IPS DF 6.9 (cell line): ENCODE measurements around the gene NRBP1.

ENCODE experiments used
- DNase-seq: peaks from one replicate; pipeline ENCODE4 v3.0.0-alpha.2; 2013; ENCODE audit warnings: low read depth, low spot score
- H3K27ac ChIP-seq: one replicate; pipeline ENCODE4 v1.5.1; 2013; ENCODE audit warnings: low read length, control low read depth
- H3K27me3 ChIP-seq: 2 replicates; pipeline ENCODE4 v1.6.1; 2013; ENCODE audit warnings: mild to moderate bottlenecking, low read length; ENCODE audit not compliant: control insufficient read depth, insufficient read depth
- H3K36me3 ChIP-seq: 2 replicates; pipeline ENCODE4 v1.6.1; 2013; ENCODE audit warnings: low read length; ENCODE audit not compliant: control insufficient read depth, insufficient read depth
- H3K4me1 ChIP-seq: 2 replicates; pipeline ENCODE4 v1.6.1; 2013; ENCODE audit warnings: low read length; ENCODE audit not compliant: control insufficient read depth, insufficient read depth
- H3K4me3 ChIP-seq: 2 replicates; pipeline ENCODE4 v1.5.1; 2013; ENCODE audit warnings: mild to moderate bottlenecking, low read length
- H3K9me3 ChIP-seq: 2 replicates; pipeline ENCODE4 v1.6.1; 2013; ENCODE audit warnings: low read length, inconsistent platforms; ENCODE audit not compliant: control insufficient read depth, insufficient read depth
- WGBS: extraction: QIAGEN DNeasy Blood & Tissue Kit; methylation state at CpG from one replicate; pipeline ENCODE4 v1.1.7; 2013; ENCODE audit warnings: mixed read lengths, missing lambda C conversion rate; ENCODE audit not compliant: insufficient read length, insufficient coverage; 5-methylcytosine and 5-hydroxymethylcytosine counted together

NRBP1 gene

GRCh38 chr2:27446057-27446456 lies 17.6 kb downstream of the NRBP1 start:
- Histone ChIP-seq H3K9me3 (no peaks in the 10 kb centered on the region), H3K27ac (no peak overlapping the region), H3K4me1 (0 out of 2 replicates have a peak, but pooled peaks cover 2% of the 10 kb centered on the region), H3K27me3 (no peaks in the 10 kb centered on the region), H3K36me3 (peaks cover 1% of the 10 kb centered on the region), H3K4me3 (no peak overlapping the region)
- no peak for DNase-seq
- WGBS, result no CpG with 5 or more reads among the region's 3 CpGs

DNA sequence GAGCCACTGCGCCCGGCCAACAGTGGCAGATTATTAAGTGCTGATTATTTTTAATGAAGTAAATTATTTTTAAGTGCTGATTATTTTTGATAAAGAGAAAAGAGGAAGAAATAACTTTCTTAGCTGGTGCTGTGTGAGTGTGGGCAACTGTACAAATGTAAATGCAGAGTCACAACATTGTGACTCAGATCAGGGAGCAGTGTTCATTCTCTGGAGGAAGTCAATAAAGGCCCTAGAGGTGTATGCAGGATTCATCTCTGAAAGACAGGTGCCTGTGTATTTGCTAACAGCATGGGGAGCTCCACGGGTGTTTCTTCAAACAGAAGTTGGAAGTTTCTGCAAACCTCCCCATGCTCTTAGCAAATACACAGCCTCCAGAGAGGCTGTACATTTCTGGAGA lies 19.9 kb downstream of the NRBP1 start:
- no CpG with 5 or more reads among the region's 3 CpGs for WGBS
- no peak for DNase-seq
- Histone ChIP-seq H3K9me3 (no peaks in the 10 kb centered on the region), H3K36me3 (no peaks in the 10 kb centered on the region; the same call in none of the 2 replicates), H3K4me1 (no peaks in the 10 kb centered on the region), H3K27ac (no peak overlapping the region), H3K27me3 (no peaks in the 10 kb centered on the region), H3K4me3 (no peak overlapping the region)

DNA sequence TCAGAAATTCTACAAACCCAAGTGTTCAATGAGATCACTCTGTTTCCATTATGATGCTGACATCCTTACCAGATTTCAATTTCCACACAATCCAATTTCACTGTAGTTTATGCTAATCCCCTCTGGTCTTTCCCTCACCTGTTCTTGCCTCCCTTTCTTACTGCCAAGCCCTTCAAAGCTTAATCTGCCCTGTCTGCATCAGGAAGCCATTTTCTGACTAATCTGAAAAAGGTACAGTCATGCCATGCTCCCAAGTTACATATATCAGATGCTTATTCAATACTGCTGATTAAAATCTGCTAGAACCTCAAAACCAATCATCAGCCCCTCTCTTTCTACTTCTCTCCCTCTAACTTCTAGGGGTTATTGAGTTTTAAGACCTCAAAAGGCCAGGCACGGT lies 22.7 kb downstream of the NRBP1 start:
- no peaks in the 10 kb centered on the region for H3K36me3 ChIP-seq
- WGBS, result no CpG with 5 or more reads among the region's 1 CpG
- no peak overlapping the region for H3K27ac ChIP-seq
- H3K27me3 ChIP-seq, result no peaks in the 10 kb centered on the region
- H3K4me1 ChIP-seq, result no peaks in the 10 kb centered on the region
- no peaks in the 10 kb centered on the region for H3K9me3 ChIP-seq
- no peak overlapping the region for H3K4me3 ChIP-seq
- no peak for DNase-seq

DNA sequence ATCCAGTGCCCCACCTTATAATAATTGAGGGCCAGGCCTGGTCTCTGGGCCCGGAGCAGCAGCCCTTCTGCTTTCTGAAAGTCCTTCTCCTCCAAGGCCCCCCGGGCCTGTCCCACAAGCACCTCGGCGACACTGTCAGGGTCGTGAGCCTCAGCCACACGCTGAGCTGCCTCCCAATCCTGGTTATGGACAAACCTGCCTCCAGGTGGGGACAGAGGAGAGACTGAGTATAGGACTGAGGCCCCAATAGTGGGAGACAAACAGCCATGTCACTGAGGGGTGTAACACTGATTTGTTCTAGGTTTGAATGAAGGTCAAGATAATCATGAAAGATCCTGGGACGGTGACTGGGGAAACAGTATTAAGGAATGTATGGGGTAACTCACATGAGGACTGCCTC lies 25.5 kb downstream of the NRBP1 start:
- H3K36me3 ChIP-seq, result no peaks in the 10 kb centered on the region; the same call in 1 of the 2 replicates
- H3K4me3 ChIP-seq, result no peak overlapping the region
- H3K9me3 ChIP-seq, result no peaks in the 10 kb centered on the region
- H3K27ac ChIP-seq, result no peak overlapping the region
- WGBS, result no CpG with 5 or more reads among the region's 7 CpGs
- H3K4me1 ChIP-seq, result no peaks in the 10 kb centered on the region
- H3K27me3 ChIP-seq, result no peaks in the 10 kb centered on the region
- no peak for DNase-seq

GRCh38 chr2:27461118-27461517 lies 32.7 kb downstream of the NRBP1 start:
- no peaks in the 10 kb centered on the region for H3K4me1 ChIP-seq
- no peak overlapping the region for H3K27ac ChIP-seq
- no peak for DNase-seq
- no CpG with 5 or more reads among the region's 8 CpGs for WGBS
- H3K9me3 ChIP-seq, result no peaks in the 10 kb centered on the region
- no peaks in the 10 kb centered on the region for H3K27me3 ChIP-seq
- H3K4me3 ChIP-seq, result no peak overlapping the region
- H3K36me3 ChIP-seq, result no peaks in the 10 kb centered on the region; the same call in 1 of the 2 replicates

- Histone ChIP-seq H3K9me3 (no peaks in the 10 kb centered on the region), H3K36me3 (no peaks in the 10 kb centered on the region), H3K4me1 (no peaks in the 10 kb centered on the region), H3K27ac (no peak overlapping the region), H3K4me3 (no peak overlapping the region), H3K27me3 (no peaks in the 10 kb centered on the region)
- no peak for DNase-seq
- no CpG with 5 or more reads among the region's 7 CpGs for WGBS
These were observed 36.0 kb downstream of the NRBP1 start for GRCh38 chr2:27464443-27464842.

- no peak overlapping the region for H3K4me3 ChIP-seq
- H3K9me3 ChIP-seq, result no peaks in the 10 kb centered on the region
- H3K4me1 ChIP-seq, result no peaks in the 10 kb centered on the region
- H3K27ac ChIP-seq, result no peak overlapping the region
- no CpG with 5 or more reads among the region's 5 CpGs for WGBS
- no peaks in the 10 kb centered on the region for H3K27me3 ChIP-seq
- H3K36me3 ChIP-seq, result no peaks in the 10 kb centered on the region
- DNase-seq, result no peak
These were observed 43.5 kb downstream of the NRBP1 start for GRCh38 chr2:27471961-27472360.

DNA sequence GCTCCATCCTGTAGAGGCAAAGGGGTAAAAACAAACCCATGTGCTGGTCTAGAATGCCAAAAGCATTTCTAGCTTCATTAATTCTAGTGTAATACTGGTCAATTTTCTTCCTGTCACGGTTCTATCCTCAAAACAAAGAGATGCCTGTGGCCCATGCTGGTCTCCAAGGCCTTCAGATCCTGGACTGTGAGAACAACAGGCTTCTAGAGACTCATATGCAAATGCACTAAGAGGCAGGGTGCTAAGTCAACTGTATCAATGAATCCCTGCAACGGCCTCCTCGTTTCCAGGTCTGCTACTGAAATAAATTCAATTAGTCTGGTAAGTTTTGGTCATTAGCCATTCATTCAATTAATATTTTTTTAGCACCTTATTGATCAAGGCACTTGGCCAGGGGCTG lies 57.1 kb downstream of the NRBP1 start:
- Histone ChIP-seq H3K27ac (no peak overlapping the region), H3K9me3 (no peaks in the 10 kb centered on the region), H3K27me3 (no peaks in the 10 kb centered on the region), H3K36me3 (no peaks in the 10 kb centered on the region), H3K4me3 (no peak overlapping the region), H3K4me1 (no peaks in the 10 kb centered on the region)
- no peak for DNase-seq
- no CpG with 5 or more reads among the region's 3 CpGs for WGBS

- H3K4me1 ChIP-seq, result peaks cover under 1% of the 10 kb centered on the region; the same call in 1 of the 2 replicates
- H3K36me3 ChIP-seq, result no peaks in the 10 kb centered on the region
- no CpG with 5 or more reads among the region's 11 CpGs for WGBS
- no peak for DNase-seq
- no peaks in the 10 kb centered on the region for H3K9me3 ChIP-seq
- H3K4me3 ChIP-seq, result peak overlapping the region; percentile 65; the same call in 1 of the 2 replicates
- H3K27me3 ChIP-seq, result no peaks in the 10 kb centered on the region; the same call in 1 of the 2 replicates
- no peak overlapping the region for H3K27ac ChIP-seq
These were observed 60.7 kb downstream of the NRBP1 start for GRCh38 chr2:27489118-27489497.

GRCh38 chr2:27489498-27490397 lies 61.3 kb downstream of the NRBP1 start, which contains the start of gene IFT172:
IFT172 (minus strand) TSS chr2:27489743; CDS start chr2:27489653, 90 bp downstream.
- Histone ChIP-seq H3K9me3 (no peaks in the 10 kb centered on the region), H3K4me3 (peak within 1 kb of the TSS; percentile 65; the same call in 1 of the 2 replicates), H3K27me3 (no peaks in the 10 kb centered on the region; the same call in 1 of the 2 replicates), H3K36me3 (no peaks in the 10 kb centered on the region), H3K4me1 (peaks cover 2% of the 10 kb centered on the region; the same call in 1 of the 2 replicates), H3K27ac (no peak within 1 kb of the TSS)
- WGBS, result no CpG with 5 or more reads among the region's 43 CpGs
- DNase-seq, result peak; percentile 100
